Measurements from ENCODE around the gene ZNF397. TPM values are rescaled to one million over a fixed set of nuclear protein-coding genes. Genes with fewer than 3 reads are reported as not detected.

ZNF397 gene
- 3.3 and 7.9 TPM in 2 replicates for total RNA-seq

GRCh38 chr18:35240664-35241447 lies at the start of gene ZNF397:
Gene ZNF397 (plus strand): TSS chr18:35241034. CDS start chr18:35242471, 1,437 bp downstream.

DNA sequence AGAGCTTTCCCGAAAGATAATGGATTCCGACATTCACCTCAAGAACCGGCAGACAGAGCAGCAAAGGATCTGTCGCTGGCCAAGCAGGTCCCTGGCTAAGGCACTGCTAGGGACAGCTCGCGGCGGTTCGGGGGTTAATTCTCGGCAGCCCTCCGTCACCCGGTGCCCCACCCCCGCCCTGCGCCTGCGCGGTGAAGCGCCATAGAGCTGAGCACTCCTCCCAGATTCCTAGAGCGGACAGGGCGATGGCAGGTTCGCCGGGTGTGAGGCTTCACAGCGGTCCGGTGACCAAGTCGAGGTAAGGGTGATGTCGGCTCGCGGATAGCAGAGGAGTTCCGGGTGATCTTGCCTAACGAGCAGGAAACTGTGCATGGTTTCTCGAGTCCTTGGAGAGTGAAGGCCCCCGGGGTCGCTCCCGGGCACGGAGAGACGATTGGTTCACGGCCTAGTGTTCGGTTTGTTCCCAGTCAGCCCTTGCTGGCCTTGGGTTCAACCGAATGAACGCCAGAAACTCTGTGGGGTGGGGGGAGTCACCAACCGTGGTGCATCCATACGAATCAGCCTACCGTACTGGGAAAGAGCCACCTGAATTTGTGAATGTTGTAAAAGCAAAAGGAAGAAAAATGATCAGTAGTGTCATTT lies 49.4 kb downstream of the ZNF397 start, which contains the start of gene ZSCAN30:
Gene ZSCAN30, minus strand, starts transcription at position 136 of the 642 bp plus-strand sequence. CDS start 25,877 bp downstream, outside the sequence.

Other genes starting within 250 kb of the ZNF397 start
- 35.4 and 42.1 TPM in 2 replicates for gene MAPRE2, start 199.6 kb upstream of the ZNF397 start, total RNA-seq
- gene ZSCAN30, start 49.2 kb downstream of the ZNF397 start, total RNA-seq = 9.6 and 14.2 TPM in 2 replicates
- gene ZNF24, start 103.4 kb downstream of the ZNF397 start, total RNA-seq = 27.1 and 34.1 TPM in 2 replicates
- gene ZNF396, start 136.3 kb downstream of the ZNF397 start, total RNA-seq = 0.36 and 0.56 TPM in 2 replicates

Data from endothelial cell of coronary artery (primary cell).